Coronary artery (tissue), 2 donors: ENCODE results near the gene CTNNBL1.

ENCODE experiments used
- DNase-seq: peaks from one replicate; pipeline ENCODE4 v3.0.0-alpha.2; 2017; ENCODE audit warnings: low spot score
- H3K27ac ChIP-seq, 2 donors: fragments of 200-600 bp; sonication (generic); one replicate each; pipeline ENCODE4 v1.5.1; 2016 to 2019
- H3K4me3 ChIP-seq: fragments of 200-600 bp; sonication (generic); 2 replicates; pipeline ENCODE4 v1.5.1; 2016; ENCODE audit warnings: mild to moderate bottlenecking, moderate library complexity
- CTCF ChIP-seq: fragments of 200-600 bp; sonication (generic); IDR thresholded peaks from one replicate; pipeline ENCODE4 v1.5.1; 2019; ENCODE audit warnings: antibody characterized with exemption

CTNNBL1 gene

GRCh38 chr20:37921341-37921929 is 227.6 kb downstream of the CTNNBL1 start:
- H3K4me3 ChIP-seq = no peak overlapping the region
- no peak for TF ChIP-seq CTCF
- no peak for DNase-seq

More at GRCh38 chr20:37921341-37921929, 227.6 kb downstream of the CTNNBL1 start:
- no peak overlapping the region for H3K27ac ChIP-seq
